ENCODE measurements around the gene DGCR6. TPM values are rescaled to one million over a fixed set of nuclear protein-coding genes. Genes with fewer than 3 reads are reported as not detected.

Gene DGCR6
- total and polyA plus RNA-seq, 2 experiments from 2014 or later: 1.4 to 2.3 TPM

- H3K36me3 Mint-ChIP-seq (ENCODE audit: low read depth): no peaks in the 10 kb centered on the region
- no peaks in the 10 kb centered on the region for H3K27me3 ChIP-seq (ENCODE audit: insufficient read depth)
- H3K36me3 ChIP-seq (ENCODE audit: insufficient read depth): no peaks in the 10 kb centered on the region
- TF ChIP-seq ETS1 (IDR thresholded peaks at IDR 0.05) (no peak), EZH2phosphoT487 (IDR thresholded peaks at IDR 0.05; ENCODE audit: unreplicated experiment) (no peak), NANOG (IDR thresholded peaks at IDR 0.05; ENCODE audit: borderline replicate concordance) (no peak), JUNB (IDR thresholded peaks at IDR 0.05; ENCODE audit: unreplicated experiment) (no peak), ZNF331 (CRISPR knock-in tag; IDR thresholded peaks at IDR 0.05; ENCODE audit: low read depth) (no peak), CREB1 (CRISPR knock-in tag; IDR thresholded peaks at IDR 0.05; ENCODE audit: low read depth) (no peak), EZH2 (IDR thresholded peaks at IDR 0.05; ENCODE audit: low read depth, unreplicated experiment) (no peak), ZNF114 (CRISPR knock-in tag; IDR thresholded peaks at IDR 0.05) (no peak), REST (IDR thresholded peaks at IDR 0.05; ENCODE audit: unreplicated experiment) (no peak)
- no peaks in the 10 kb centered on the region for H4K20me1 ChIP-seq (replicated peaks; ENCODE audit: insufficient read depth)
- H3F3A ChIP-seq (replicated peaks; ENCODE audit: low read depth): no peaks in the 10 kb centered on the region
- H3K9me2 ChIP-seq (ENCODE audit: insufficient read depth): no peaks in the 10 kb centered on the region
- ATAC-seq (no peak), DNase-seq (ENCODE audit: low spot score) (no peak)
- no peak overlapping the region for H3K4me3 Mint-ChIP-seq
- H2AFZ ChIP-seq: no peak overlapping the region
- no peaks in the 10 kb centered on the region for H3K4me1 ChIP-seq (ENCODE audit: insufficient read depth)
- H3K4me1 Mint-ChIP-seq: no peaks in the 10 kb centered on the region
- H3K27ac ChIP-seq (ENCODE audit: low read depth): no peak overlapping the region
- no peak overlapping the region for H3K4me3 ChIP-seq
- H3K27me3 Mint-ChIP-seq (ENCODE audit: insufficient read depth, low read depth, poor library complexity): no peaks in the 10 kb centered on the region
- no peaks in the 10 kb centered on the region for H3K9me3 Mint-ChIP-seq
- no peak overlapping the region for H3K27ac Mint-ChIP-seq
- H3K4me2 ChIP-seq: no peak overlapping the region
- H3K79me2 ChIP-seq (replicated peaks; ENCODE audit: insufficient read depth): no peaks in the 10 kb centered on the region
Observed at GRCh38 chr22:18927573-18927972, 21.5 kb downstream of the DGCR6 start.

- H3K4me2 ChIP-seq: no peak overlapping the region
- no peaks in the 10 kb centered on the region for H3K27me3 ChIP-seq (ENCODE audit: insufficient read depth)
- H3F3A ChIP-seq (replicated peaks; ENCODE audit: low read depth): no peaks in the 10 kb centered on the region
- no peaks in the 10 kb centered on the region for H3K9me2 ChIP-seq (ENCODE audit: insufficient read depth)
- H3K27me3 Mint-ChIP-seq (ENCODE audit: insufficient read depth, low read depth, poor library complexity): no peaks in the 10 kb centered on the region
- H3K4me1 Mint-ChIP-seq: no peaks in the 10 kb centered on the region
- H3K36me3 ChIP-seq (ENCODE audit: insufficient read depth): no peaks in the 10 kb centered on the region
- no peak overlapping the region for H3K4me3 ChIP-seq
- no peak overlapping the region for H3K27ac Mint-ChIP-seq
- H3K36me3 Mint-ChIP-seq (ENCODE audit: low read depth): no peaks in the 10 kb centered on the region
- no peaks in the 10 kb centered on the region for H3K4me1 ChIP-seq (ENCODE audit: insufficient read depth)
- H3K4me3 Mint-ChIP-seq: no peak overlapping the region
- no peaks in the 10 kb centered on the region for H3K9me3 Mint-ChIP-seq
- no peak for DNase-seq (ENCODE audit: low spot score)
- H3K27ac ChIP-seq (ENCODE audit: low read depth): no peak overlapping the region
- H3K79me2 ChIP-seq (replicated peaks; ENCODE audit: insufficient read depth): no peaks in the 10 kb centered on the region
- no peaks in the 10 kb centered on the region for H4K20me1 ChIP-seq (replicated peaks; ENCODE audit: insufficient read depth)
- H2AFZ ChIP-seq: no peak overlapping the region
- peak; percentile 83 for ATAC-seq
- TF ChIP-seq ZNF331 (CRISPR knock-in tag; IDR thresholded peaks at IDR 0.05; ENCODE audit: low read depth): no peak
- no peak for TF ChIP-seq CREB1 (CRISPR knock-in tag; IDR thresholded peaks at IDR 0.05; ENCODE audit: low read depth)
- TF ChIP-seq REST (IDR thresholded peaks at IDR 0.05; ENCODE audit: unreplicated experiment): no peak
- TF ChIP-seq EZH2phosphoT487 (IDR thresholded peaks at IDR 0.05; ENCODE audit: unreplicated experiment): no peak
Observed at GRCh38 chr22:18929459-18929858, 23.3 kb downstream of the DGCR6 start.

Measured in GM23338 (cell line).